Activated CD4-positive, alpha-beta T cell treated with anti-CD3 and anti-CD28 coated beads for 48 hours (primary cell): Measurements from ENCODE around the gene PSPC1.
A peak's percentile ranks its signal among the peaks of the same experiment; 100 is the strongest.
"Not testable (repeated sequence)": the region's sequence is repeated elsewhere in the genome, so short reads cannot be mapped to it uniquely, and the experiment has no call there.

ENCODE experiments used
- DNase-seq: peaks from one replicate; pipeline ENCODE4 v3.0.0-alpha.2; 2020

Gene PSPC1, protein sequence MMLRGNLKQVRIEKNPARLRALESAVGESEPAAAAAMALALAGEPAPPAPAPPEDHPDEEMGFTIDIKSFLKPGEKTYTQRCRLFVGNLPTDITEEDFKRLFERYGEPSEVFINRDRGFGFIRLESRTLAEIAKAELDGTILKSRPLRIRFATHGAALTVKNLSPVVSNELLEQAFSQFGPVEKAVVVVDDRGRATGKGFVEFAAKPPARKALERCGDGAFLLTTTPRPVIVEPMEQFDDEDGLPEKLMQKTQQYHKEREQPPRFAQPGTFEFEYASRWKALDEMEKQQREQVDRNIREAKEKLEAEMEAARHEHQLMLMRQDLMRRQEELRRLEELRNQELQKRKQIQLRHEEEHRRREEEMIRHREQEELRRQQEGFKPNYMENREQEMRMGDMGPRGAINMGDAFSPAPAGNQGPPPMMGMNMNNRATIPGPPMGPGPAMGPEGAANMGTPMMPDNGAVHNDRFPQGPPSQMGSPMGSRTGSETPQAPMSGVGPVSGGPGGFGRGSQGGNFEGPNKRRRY

DNA sequence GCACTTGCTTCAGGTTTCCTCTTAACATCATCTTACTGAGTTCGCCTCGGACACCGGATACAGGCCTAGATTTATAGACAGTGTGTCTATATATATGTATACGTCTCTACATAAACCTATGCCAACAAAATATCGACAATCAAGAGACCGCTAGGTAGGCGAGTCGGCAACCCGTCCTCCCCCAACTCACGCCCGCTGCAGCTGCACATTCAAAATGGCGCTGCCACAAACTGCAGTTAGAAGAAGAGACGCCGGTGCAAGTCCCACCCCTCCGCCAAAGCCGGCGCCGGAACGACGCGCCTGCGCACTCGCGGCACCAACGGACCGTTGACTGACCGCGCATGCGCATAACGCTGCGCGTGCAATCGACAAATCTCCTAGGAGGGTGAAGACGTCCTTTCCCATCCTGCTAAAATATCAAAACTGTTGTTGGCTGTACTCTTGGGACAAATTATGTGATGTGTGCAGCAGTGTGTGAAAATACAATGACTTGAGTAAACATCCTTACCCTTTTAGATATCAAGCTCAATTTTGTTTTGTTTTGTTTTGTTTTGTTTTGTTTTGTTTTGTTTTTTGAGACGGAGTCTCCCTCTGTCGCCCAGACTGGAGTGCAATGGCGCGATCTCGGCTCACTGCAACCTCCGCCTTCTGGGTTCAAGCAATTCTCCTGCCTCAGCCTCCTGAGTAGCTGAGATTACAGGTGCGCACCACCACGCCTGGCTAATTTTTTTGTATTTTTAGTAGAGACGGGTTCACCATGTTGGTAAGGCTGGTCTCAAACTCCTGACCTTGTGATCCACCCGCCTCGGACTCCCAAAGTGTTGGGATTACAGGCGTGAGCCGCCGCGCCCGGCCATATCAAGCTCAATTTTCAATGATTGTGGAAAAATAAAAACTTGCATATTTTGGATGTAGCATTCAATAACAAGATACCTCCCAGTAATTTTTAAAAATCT, at the start of gene PSPC1:
Gene PSPC1 (minus strand): TSS at position 219 of the 956 bp plus-strand sequence. CDS start 188 bp downstream, at position 31.
- DNase-seq = peak; percentile 96

DNA sequence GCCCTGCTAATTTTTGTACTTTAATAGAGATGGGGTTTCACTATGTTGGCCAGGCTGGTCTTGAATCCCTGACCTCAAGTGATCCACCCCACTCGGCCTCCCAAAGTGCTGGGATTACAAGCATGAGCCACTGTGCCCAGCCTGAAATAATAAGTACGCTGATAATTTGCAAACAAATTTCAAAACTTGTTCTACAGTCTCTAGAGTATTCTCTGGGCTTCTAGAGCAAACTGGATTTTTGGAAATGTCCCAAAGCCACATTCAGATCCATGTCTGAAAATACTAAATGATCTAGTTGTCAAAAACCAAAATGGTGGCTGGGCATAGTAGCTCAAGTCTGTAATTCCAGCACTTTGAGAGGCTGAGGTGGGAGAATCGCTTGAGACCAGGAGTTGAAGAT, 39.9 kb upstream of the PSPC1 start:
- no peak for DNase-seq

DNA sequence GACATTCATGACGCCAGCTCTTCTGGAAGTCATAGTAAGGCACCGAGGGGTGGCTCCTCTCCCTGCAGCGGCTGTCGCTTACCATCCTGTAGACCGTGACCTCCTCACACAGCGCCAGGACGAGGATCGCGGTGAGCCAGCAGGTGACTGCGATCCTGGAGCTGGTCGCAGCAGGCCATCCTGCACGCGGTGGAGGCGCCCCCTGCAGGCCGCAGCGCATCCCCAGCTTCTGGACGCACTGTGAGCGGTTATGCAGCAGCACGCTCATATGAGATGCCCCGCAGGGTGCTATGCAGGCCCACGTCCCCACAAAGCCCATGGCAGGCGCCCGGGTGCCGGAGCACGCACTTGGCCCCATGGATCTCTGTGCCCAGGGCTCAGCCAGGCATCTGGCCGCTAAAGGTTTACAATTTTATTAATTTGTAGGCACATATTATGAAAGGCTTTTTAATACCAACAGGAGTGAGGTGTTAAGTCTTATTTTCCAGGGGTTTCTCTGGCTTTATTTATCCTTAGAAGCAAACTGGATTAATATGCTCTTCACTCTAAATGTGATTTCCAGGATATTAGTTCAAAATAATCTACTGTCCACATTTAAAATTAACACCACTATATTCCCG, 35.6 kb upstream of the PSPC1 start:
- peak; percentile 63 for DNase-seq

DNA sequence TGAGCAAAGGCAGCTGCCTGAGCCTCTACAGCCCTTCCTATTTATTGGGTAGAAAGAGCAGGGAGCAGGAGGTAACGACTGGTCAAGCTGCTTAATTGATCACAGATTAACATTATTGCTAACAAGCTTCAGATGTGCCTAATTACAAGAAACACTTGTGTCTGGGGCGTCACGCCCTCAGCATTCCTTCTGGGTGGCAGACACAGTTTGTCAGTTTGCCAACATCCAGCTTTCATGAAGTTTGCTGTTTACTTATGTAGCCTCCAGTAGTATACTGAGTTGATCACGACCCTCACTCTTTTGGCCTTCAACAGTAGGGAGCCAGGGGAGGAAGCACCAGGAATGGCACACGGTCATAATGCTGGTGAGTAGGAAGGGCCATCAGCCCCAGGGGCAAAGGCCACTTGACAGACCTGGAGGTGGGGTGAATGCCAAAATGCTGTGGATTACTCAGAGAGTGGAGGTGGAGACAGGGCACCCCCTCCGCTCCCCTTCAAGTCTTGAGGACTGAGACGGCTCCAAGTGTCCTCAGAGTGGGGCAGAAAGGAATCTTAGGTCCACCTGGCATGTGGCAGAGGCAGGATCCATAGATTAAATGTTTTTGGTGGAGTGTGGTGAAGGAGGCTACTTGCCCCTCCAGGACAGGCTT, 34.9 kb upstream of the PSPC1 start:
- DNase-seq = no peak

DNA sequence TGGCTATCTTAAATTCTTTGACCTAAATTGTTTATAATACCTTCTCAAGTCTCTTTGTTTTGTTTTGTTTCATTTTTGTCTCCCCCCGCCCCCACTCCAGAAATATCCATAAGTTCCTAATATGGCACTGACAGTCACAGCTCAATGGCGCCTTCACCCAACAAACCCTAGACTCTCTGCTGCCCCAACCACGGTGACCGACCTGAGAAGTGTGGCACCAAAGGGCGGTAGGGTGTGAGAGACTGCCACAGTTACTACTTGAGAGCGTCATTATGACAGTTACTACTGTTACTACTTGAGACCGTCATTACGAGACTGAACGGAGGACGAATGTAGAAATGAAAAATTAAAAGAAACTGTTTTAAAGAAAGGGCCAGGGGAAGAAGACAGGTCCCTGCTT, 34.4 kb upstream of the PSPC1 start:
- no peak for DNase-seq

DNA sequence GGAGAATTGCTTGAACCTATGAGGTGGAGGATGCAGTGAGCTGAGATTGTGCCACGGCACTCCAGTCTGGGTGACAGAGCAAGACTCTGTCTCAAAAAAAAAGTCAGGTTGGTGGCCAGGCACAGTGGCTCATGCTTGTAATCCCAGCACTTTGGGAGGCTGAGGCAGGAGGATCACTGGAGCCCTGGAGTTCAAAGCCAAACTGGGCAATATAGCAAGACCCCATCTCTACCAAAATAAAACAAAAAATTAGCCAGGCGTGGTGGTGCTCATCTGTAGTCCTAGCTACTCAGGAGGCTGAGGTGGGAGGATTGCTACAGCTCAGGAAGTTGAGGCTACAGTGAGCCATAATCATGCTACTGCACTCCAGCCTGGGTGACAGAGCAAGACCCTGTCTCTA, 33.1 kb upstream of the PSPC1 start:
- not testable (repeated sequence) for DNase-seq

DNA sequence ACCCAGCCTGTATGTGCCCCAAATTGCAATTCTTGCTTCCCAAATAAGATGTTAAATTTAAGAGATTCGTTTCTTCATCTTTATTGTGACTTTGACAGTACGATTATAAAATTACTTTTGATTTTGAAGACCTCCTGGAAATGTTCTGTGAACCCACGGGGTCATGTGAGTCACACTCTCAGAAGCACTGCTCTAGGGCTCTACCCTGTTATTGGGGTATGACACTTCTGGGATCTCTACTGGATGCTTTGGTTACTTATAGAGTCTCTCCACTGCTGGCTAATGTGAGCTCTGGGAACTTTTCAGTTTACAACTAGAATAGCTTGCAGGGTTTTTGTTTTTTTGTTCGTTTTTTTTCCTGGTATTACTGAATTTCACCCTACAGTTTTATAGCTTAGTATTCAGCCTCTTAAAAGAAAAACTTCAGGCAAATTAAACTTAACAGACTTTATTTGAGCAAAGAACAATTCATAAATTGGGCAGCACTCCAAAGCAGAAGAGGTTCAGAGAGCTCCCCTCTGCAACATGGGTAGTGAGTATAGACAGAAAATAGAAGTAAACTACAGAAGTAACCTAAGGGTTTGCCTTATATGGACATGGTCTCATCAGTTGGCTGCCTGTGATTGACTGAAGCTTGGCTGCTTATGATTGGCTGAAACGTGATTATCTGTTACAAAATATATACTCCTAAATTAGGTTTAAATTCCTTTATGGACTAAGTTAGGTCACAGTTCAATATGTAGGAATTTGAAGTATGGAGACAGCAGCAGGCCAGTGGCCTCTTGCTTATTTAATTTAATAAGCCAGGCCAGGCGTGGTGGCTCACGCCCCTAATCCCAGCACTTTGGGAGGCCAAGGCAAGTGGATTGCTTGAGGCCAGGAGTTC, 28.5 kb upstream of the PSPC1 start:
- no peak for DNase-seq

DNA sequence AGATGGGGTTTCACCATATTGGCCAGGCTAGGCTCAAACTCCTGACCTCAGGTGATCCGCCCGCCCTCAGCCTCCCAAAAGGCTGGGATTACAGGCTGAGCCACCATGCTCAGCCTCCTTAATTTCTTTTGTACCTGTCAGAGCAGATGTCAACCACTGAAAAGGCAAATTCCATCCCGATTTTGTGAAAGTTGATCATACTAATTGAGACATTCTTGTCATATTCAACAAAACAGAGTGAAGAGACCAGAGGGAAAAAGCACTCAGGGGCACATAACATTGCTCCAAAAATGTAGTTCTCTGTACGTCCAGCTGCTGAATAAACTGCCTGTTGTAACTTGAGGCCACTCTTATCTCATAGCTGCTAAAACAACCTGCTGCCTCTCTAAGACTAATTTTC, 27.4 kb upstream of the PSPC1 start:
- DNase-seq = no peak

DNA sequence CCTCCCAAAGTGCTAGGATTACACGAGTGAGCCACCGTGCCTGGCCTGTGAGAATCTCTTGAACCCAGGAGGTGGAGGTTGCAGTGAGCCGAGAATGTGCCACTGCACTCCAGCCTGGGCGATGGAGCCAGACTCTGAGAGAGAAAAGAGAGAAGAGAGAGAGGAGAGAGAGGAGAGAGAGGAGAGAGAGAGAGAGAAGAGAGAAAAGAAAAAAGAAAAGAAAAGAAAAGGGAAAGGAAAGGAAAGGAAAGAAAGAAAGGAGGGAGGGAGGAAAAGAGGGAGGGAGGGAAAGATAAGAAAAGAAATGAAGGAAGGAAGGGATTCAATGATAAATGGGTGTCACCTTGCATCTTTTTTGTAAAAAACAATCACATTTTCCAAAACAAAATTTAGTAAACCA, 23.0 kb upstream of the PSPC1 start:
- DNase-seq = no peak

DNA sequence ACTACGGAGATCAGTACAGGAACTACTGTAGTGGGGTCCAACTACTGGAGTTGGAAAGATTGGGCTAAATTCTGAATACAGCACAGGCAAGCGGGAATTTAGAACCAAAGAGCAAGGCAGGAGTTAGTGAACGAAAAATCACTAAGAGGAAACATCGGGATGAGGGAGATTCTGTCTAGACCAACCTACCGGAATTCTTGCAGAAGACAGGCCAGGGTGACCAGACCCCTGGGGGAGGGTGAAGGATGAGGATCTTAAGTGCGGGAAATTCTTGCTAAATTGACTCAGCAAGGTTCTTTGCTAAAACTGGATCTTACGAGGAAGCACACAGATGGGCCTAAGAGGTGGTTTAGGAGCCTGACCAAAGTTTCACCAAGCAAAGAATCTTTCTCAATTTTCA, 13.2 kb upstream of the PSPC1 start:
- no peak for DNase-seq

DNA sequence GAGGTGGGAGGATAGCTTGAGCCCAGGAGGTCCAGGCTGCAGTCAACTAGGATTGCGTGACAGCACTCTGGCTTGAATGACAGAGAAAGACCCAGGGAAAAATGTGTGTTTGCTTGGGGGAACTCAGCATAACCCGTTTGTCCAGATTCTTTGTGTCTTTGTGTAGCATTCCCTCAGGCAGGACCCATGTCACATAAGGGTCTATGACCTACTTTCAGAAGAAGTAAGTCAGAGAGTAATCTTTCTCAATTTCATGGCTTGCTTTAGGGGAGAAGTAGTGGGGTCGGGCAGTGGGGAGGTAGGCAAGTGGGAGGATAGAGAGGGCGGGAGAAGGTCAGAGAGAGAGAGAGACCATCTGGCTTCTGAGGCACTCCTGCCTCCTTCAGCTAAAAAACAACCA, 11.9 kb upstream of the PSPC1 start:
- DNase-seq = no peak

DNA sequence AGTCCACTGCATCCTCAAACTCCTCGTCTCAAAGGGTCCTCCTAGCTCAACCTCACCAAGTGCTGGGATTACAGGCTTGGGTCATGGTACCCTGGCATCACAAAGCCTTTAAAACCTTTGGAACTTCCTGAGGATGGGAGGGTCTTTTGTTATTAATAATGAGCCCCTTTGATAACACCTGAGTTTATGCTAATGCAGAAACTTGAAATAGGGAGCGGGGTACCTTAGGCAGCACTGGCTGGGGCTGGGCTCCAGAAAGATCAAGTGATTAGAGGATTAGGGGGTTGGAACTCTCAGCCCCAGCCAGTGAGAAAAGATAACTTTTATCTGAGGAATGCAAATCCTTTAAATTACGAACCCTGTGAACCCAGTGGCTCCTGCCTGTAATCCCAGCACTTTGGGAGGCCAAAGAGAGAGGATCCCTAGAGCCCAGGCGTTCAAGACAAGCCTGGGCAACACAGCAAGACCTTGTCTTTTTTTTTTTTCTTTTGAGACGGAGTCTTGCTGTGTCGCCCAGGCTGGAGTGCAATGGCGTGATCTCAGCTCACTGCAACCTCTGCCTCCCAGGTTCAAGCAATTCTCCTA, 9.3 kb upstream of the PSPC1 start:
- no peak for DNase-seq

DNA sequence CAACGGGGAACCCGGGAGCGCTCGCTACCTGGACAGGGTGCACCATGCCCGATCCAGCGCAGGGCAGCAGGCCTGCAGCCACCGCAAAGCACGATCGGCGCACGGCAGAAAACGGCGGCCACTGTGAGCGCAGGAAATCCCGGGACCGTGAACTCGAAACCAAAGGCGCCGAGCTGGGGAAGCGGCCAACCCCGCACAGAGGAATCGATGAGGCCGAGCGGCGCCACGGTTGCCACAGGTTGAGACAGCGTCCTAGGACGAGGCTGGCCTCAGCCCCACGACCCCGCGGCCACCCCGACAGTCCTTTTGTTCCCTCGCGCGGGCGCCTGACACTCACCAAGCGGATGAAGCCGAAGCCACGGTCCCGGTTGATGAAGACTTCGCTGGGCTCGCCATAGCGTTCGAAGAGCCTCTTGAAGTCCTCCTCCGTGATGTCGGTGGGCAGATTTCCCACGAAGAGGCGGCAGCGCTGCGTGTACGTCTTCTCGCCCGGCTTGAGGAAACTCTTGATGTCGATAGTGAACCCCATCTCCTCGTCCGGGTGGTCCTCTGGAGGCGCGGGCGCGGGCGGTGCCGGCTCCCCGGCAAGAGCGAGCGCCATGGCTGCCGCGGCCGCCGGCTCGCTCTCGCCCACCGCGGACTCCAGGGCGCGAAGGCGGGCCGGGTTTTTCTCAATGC, 557 bp downstream of the PSPC1 start:
- peak; percentile 71 for DNase-seq

DNA sequence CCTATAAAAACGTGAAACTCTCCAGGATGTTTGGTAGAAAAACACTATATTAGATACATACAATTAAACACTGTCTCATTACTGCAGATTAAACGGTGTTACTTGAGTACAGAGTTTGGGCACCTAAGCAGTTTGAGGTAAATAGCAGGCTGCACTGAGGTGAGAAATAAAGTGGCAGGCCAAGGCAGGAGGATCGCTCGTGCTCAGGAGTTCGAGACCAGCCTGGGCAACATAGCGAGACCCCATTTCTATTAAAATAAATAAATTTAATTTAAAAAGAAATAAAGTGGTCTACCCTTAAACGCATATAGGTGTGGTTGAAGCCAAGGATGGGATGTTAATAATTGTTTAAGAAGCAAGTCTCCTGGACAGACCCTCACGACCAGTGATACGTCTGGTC, 1.2 kb downstream of the PSPC1 start:
- DNase-seq = peak; percentile 21

DNA sequence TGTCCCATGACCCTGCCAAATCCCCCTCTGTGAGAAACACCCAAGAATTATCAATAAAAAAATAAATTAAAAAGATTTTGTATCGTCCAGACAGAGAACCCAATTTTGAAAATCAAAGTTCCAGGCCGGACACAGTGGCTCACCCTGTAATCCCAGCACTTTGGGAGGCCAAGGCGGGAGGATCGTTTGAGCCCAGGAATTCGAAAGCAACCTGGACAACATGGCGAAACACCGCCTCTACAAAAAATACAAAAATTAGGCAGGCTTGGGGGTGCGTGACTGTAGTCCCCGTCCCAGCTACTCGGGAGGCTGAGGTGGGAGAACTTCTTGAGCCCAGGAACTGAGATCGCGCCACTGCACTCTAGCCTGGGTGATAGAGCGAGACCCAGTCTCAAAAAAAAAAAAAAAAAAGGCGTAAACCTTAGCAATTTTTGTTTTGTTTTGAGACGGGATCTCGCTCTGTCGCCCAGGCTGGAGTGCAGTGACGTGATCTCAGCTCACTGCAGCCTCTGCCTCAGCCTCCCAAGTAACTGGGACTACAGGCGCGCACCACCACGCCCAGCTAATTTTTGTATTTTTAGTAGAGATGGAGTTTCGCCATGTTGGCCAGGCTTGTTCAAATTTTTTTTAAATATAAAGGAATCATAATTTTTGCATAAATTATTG, 1.9 kb downstream of the PSPC1 start:
- DNase-seq = peak; percentile 36

DNA sequence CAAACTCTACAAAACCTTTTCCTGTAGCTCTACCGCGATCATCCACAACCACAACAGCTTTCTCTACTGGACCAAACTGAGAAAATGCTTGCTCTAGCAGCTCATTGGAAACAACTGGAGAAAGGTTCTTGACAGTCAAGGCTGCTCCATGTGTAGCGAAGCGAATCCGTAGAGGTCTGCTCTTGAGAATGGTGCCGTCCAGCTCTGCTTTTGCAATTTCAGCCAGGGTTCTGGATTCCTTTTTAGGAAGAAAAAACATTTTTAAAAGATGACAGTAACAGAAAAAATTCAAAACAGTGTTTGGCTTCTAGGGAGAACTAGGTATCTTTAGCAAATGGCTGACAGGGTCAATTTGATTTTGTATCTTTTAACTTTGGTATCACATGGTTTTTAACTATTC, 10.4 kb downstream of the PSPC1 start:
- no peak for DNase-seq

DNA sequence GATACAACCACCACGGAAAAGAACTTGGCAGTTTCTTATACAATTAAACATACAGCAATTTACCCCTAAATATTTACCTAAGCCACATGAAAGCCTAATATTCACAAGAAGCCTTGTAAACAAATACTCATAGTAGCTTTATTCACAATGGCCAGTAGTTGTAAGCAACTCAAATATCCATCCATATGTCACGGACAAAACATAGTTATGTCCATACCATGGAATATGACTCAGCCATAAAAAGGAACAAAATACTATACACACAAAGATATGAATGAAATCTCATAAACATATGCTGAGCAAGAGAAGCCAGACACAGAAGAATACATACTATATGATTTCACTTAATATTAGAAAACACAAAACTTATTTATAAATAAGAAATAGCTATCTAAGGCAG, 12.9 kb downstream of the PSPC1 start:
- no peak for DNase-seq

DNA sequence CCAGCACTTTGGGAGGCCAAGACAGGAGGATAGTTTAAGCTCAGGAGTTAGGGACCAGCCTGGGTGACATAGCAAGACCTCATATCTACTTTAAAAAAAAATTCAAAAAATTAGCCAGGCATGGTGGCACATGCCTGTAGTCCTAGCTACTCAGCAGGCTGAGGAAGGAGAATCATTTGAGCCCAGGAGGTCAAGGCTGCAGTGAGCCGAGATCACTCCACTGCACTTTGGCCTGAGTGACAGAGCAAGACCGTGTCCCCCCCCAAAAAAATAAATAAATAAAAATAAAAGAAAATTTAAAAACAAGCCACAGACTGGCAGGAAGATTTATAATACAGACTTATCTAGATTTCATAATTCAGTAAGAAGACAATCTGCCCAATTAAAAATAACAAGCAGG, 14.8 kb downstream of the PSPC1 start:
- DNase-seq = no peak

DNA sequence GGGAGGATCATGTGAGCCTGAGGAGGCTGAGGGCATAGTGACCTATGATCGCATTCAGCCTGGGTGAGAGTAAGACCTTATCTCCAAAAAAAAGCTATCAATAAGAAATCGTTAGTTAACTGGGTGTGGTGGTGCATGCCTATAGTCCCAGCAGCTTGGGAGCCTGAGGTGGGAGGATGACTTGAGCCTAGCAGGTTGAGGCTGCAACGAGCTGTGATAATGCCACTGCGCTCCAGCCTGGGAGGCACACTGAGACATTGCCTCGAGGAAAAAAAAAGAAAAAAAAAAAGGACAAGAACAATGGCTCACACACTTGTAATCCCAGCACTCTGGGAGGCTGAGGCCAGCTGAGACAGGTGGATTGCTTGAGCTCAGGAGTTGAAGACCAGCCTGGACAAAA, 16.2 kb downstream of the PSPC1 start:
- DNase-seq = no peak

DNA sequence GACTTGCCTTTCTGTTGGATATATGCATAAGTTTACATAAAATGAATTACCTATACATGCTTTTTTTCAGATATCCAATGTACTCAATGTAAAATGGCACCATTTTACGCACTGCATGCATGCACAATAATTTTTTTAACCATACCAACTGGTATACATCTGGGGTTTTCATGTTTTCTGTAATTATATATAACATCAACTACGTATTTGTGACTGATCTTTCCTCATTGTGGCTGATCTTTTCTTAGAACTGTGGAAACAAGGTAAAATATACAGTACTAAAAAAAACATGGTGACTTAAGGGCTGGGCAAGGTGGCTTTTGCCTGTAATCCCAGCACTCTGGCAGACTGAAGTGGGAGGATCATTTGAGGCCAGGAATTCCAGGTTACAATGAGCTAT, 18.5 kb downstream of the PSPC1 start:
- DNase-seq = no peak
